Smooth muscle cell (in vitro differentiated cells): Measurements from ENCODE around the gene SLC38A3. TPM values are rescaled to one million over a fixed set of nuclear protein-coding genes. Genes with fewer than 3 reads are reported as not detected.

Experiments used
- DNase-seq: peaks from one replicate; lab custom pipeline; 2025; ENCODE audit not compliant: unreplicated experiment; lab: John Stamatoyannopoulos, UW
- H2AFZ ChIP-seq: fragments of 200-600 bp; sonication (generic); 2 replicates; pipeline ENCODE4 v1.6.0; 2016; ENCODE audit warnings: antibody characterized with exemption, low read depth, mild to moderate bottlenecking
- H3F3A ChIP-seq: fragments of 200-600 bp; sonication (generic); 2 replicates; pipeline ENCODE4 v1.6.0; 2017; ENCODE audit warnings: antibody characterized with exemption, low read depth
- H3K27ac ChIP-seq: fragments of 200-600 bp; sonication (generic); 2 replicates; pipeline ENCODE4 v1.5.1; 2016; ENCODE audit warnings: low read depth, mild to moderate bottlenecking
- H3K27me3 ChIP-seq: fragments of 200-600 bp; sonication (generic); 2 replicates; pipeline ENCODE4 v1.6.1; 2016; ENCODE audit warnings: low read depth, mild to moderate bottlenecking
- H3K36me3 ChIP-seq: fragments of 200-600 bp; sonication (generic); 2 replicates; pipeline ENCODE4 v1.5.1; 2016; ENCODE audit warnings: low read depth
- H3K4me1 ChIP-seq: fragments of 200-600 bp; sonication (generic); 2 replicates; pipeline ENCODE4 v1.5.1; 2016; ENCODE audit warnings: low read depth
- H3K4me2 ChIP-seq: fragments of 200-600 bp; sonication (generic); 2 replicates; pipeline ENCODE4 v1.6.0; 2016; ENCODE audit warnings: mild to moderate bottlenecking
- H3K4me3 ChIP-seq: fragments of 200-600 bp; sonication (generic); 2 replicates; pipeline ENCODE4 v1.5.1; 2016; ENCODE audit warnings: mild to moderate bottlenecking
- H3K79me2 ChIP-seq: fragments of 200-600 bp; sonication (generic); 2 replicates; pipeline ENCODE4 v1.6.0; 2016; ENCODE audit warnings: low read depth, mild to moderate bottlenecking
- H3K9ac ChIP-seq: fragments of 200-600 bp; sonication (generic); 2 replicates; pipeline ENCODE4 v1.6.0; 2016; ENCODE audit warnings: low read depth
- H3K9me3 ChIP-seq: fragments of 200-600 bp; sonication (generic); replicated peaks from 2 replicates; pipeline ENCODE4 v1.5.1; 2016; ENCODE audit warnings: low read depth
- H4K20me1 ChIP-seq: fragments of 200-600 bp; sonication (generic); 2 replicates; pipeline ENCODE4 v1.6.0; 2016; ENCODE audit warnings: low read depth
- CTCF ChIP-seq: fragments of 200-600 bp; sonication (generic); IDR thresholded peaks from 2 replicates; pipeline ENCODE4 v1.5.1; 2017; ENCODE audit warnings: borderline replicate concordance, mild to moderate bottlenecking, antibody characterized with exemption; ENCODE audit not compliant: insufficient read depth, poor library complexity, severe bottlenecking
- WGBS: methylation state at CpG from one replicate; pipeline ENCODE4 v1.1.7; 2016; ENCODE audit warnings: low lambda C conversion rate; 5-methylcytosine and 5-hydroxymethylcytosine counted together
- polyA plus RNA-seq: library from polyadenylated mRNA; unstranded; fragments of >200 nt; fragmentation: Nextera tagmentation; extraction: Ambion mirVana; gene quantifications from 2 replicates; pipeline ENCODE4 v1.2.1, GENCODE V29; 2016
- total RNA-seq: library from RNA; depleted of rRNA; stranded (reverse); fragments of >200 nt; gene quantifications from 2 replicates; pipeline ENCODE4 v1.2.3, GENCODE V29; 2014

SLC38A3 gene
- total and polyA plus RNA-seq, 2 experiments from 2014 or later, result 0.58 to 3.5 TPM

GRCh38 chr3:50219285-50219684 lies 14.2 kb downstream of the SLC38A3 start:
- H3K4me1 ChIP-seq, result no peaks in the 10 kb centered on the region
- no peaks in the 10 kb centered on the region for H3K79me2 ChIP-seq
- no peak overlapping the region for H3K27ac ChIP-seq
- no peak overlapping the region for H3K4me3 ChIP-seq
- no peak overlapping the region for H3K4me2 ChIP-seq
- H3F3A ChIP-seq, result no peaks in the 10 kb centered on the region
- H3K27me3 ChIP-seq, result no peaks in the 10 kb centered on the region
- no peaks in the 10 kb centered on the region for H4K20me1 ChIP-seq
- TF ChIP-seq CTCF, result no peak
- WGBS, result 93% methylated on average over 5 of the region's 5 CpGs
- DNase-seq, result no peak
- no peak overlapping the region for H3K9ac ChIP-seq
- H2AFZ ChIP-seq, result no peak overlapping the region
- no peaks in the 10 kb centered on the region for H3K9me3 ChIP-seq
- no peaks in the 10 kb centered on the region for H3K36me3 ChIP-seq

GRCh38 chr3:50220109-50220508 lies 15.0 kb downstream of the SLC38A3 start:
- no peak overlapping the region for H3K4me3 ChIP-seq
- H2AFZ ChIP-seq, result no peak overlapping the region
- DNase-seq, result no peak
- no peaks in the 10 kb centered on the region for H3K4me1 ChIP-seq
- no peaks in the 10 kb centered on the region for H3K79me2 ChIP-seq
- H3F3A ChIP-seq, result no peaks in the 10 kb centered on the region
- H4K20me1 ChIP-seq, result no peaks in the 10 kb centered on the region
- H3K27ac ChIP-seq, result no peak overlapping the region
- H3K27me3 ChIP-seq, result no peaks in the 10 kb centered on the region
- WGBS, result 89% methylated on average over 6 of the region's 6 CpGs
- H3K4me2 ChIP-seq, result no peak overlapping the region
- TF ChIP-seq CTCF, result no peak
- H3K36me3 ChIP-seq, result no peaks in the 10 kb centered on the region
- H3K9ac ChIP-seq, result no peak overlapping the region
- H3K9me3 ChIP-seq, result no peaks in the 10 kb centered on the region

- no peak overlapping the region for H3K27ac ChIP-seq
- no peak overlapping the region for H3K9ac ChIP-seq
- DNase-seq, result no peak
- 91% methylated on average over 4 of the region's 4 CpGs for WGBS
- H2AFZ ChIP-seq, result no peak overlapping the region
- H3K27me3 ChIP-seq, result no peaks in the 10 kb centered on the region
- H4K20me1 ChIP-seq, result no peaks in the 10 kb centered on the region
- H3K4me1 ChIP-seq, result no peaks in the 10 kb centered on the region
- no peaks in the 10 kb centered on the region for H3K36me3 ChIP-seq
- no peak overlapping the region for H3K4me2 ChIP-seq
- H3K4me3 ChIP-seq, result no peak overlapping the region
- no peaks in the 10 kb centered on the region for H3K79me2 ChIP-seq
- no peak for TF ChIP-seq CTCF
- H3F3A ChIP-seq, result no peaks in the 10 kb centered on the region
- no peaks in the 10 kb centered on the region for H3K9me3 ChIP-seq
Observed at GRCh38 chr3:50221051-50221410, 16.0 kb downstream of the SLC38A3 start.

GRCh38 chr3:50221411-50222168 lies 16.5 kb downstream of the SLC38A3 start:
- Histone ChIP-seq H3K4me2 (no peak overlapping the region), H3K9ac (no peak overlapping the region), H3F3A (no peaks in the 10 kb centered on the region), H3K4me3 (no peak overlapping the region), H3K27ac (no peak overlapping the region), H2AFZ (no peak overlapping the region), H3K36me3 (no peaks in the 10 kb centered on the region), H3K27me3 (no peaks in the 10 kb centered on the region), H3K79me2 (no peaks in the 10 kb centered on the region), H3K4me1 (no peaks in the 10 kb centered on the region), H3K9me3 (no peaks in the 10 kb centered on the region), H4K20me1 (no peaks in the 10 kb centered on the region)
- no peak for DNase-seq
- no peak for TF ChIP-seq CTCF
- 72% methylated on average over 12 of the region's 12 CpGs for WGBS
